Breast epithelium (tissue), 4 donors: ENCODE measurements around the gene ADAMTS17. TPM values are rescaled to one million over a fixed set of nuclear protein-coding genes. Genes with fewer than 3 reads are reported as not detected.

Experiments
- DNase-seq, 2 donors: peaks; one replicate each; pipeline ENCODE4 v3.0.0-alpha.2; 2019; ENCODE audit warnings: low spot score in 2 of 2
- H3K27ac ChIP-seq, 2 donors: fragments of 200-600 bp; sonication (generic) in 1 of 2; one replicate each; pipeline ENCODE4 v1.5.1; 2016 to 2019; ENCODE audit warnings: mild to moderate bottlenecking in 1 of 2
- H3K27me3 ChIP-seq, 2 donors: fragments of 200-600 bp; sonication (generic) in 1 of 2; one replicate each; pipeline versions ENCODE4 v1.5.1 to v1.6.0; 2017 to 2019; ENCODE audit warnings: control low read depth in 1 of 2, mild to moderate bottlenecking in 1 of 2
- H3K36me3 ChIP-seq: fragments of 200-600 bp; one replicate; pipeline ENCODE4 v1.5.1; 2019
- H3K4me1 ChIP-seq, 2 donors: fragments of 200-600 bp; sonication (generic); one replicate each; pipeline ENCODE4 v1.5.1; 2016 to 2019; ENCODE audit warnings: control low read depth in 1 of 2
- H3K4me3 ChIP-seq, 3 donors: fragments of 200-600 bp; sonication (generic); 1 replicate in 2 of 3; 2 replicates in 1 of 3; pipeline ENCODE4 v1.5.1; 2016 to 2019; ENCODE audit warnings: mild to moderate bottlenecking in 3 of 3, moderate library complexity in 2 of 3
- H3K9me3 ChIP-seq, 2 donors: fragments of 200-600 bp; sonication (generic) in 1 of 2; one replicate each; pipeline ENCODE4 v1.5.1; 2016 to 2019; ENCODE audit warnings: control low read depth in 1 of 2
- POLR2A ChIP-seq: fragments of 450-650 bp; IDR thresholded peaks from one replicate; pipeline ENCODE4 v1.6.1; 2016; ENCODE audit warnings: antibody characterized with exemption, mild to moderate bottlenecking, moderate library complexity
- POLR2AphosphoS5 ChIP-seq, 3 donors: sonication (generic); formaldehyde crosslinking; IDR thresholded peaks; one replicate each; pipeline ENCODE4 v1.6.1; 2017; ENCODE audit warnings: antibody characterized with exemption in 3 of 3
- intact Hi-C: fragments of 100-400 bp; cut with DNase I; formaldehyde crosslinking; loops from one replicate; pipeline ENCODE4 v1.15.1; 2023; ENCODE audit warnings: low total_unique reads
- total RNA-seq, 3 donors: library from RNA; depleted of rRNA; stranded (reverse); fragments of >200 nt; gene quantifications; one replicate each; pipeline ENCODE4 v1.1.0, GENCODE V29; 2016
- TF ChIP-seq, protein P1 (sequence below), 3 donors: fragments of 450-650 bp; IDR thresholded peaks; one replicate each; pipeline ENCODE4 v1.5.1; 2016 to 2017; ENCODE audit warnings: antibody characterized with exemption in 3 of 3, mild to moderate bottlenecking in 3 of 3, moderate library complexity in 3 of 3

ADAMTS17 gene
- total RNA-seq, 3 donors from 2014 or later, result 5.1 to 8.0 (median 5.9) TPM

DNA sequence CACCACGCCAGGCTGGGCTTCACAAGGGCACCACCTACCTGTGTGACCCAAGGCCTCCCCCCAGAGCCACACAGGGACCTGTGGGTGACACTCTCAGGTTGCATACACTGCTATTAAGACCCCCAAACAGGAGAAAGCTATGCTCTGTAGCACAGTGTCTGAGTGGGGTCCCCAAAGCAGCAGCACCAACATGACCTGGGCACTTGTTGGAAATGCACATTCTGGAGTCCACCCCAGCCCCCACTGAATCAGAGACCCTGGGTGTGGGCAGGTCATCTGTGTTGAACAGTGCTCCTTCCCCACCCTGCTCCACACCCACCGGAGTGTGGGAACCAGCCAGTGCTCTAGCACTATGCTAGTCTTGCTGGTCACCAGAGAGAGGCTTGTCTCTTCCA is 76.1 kb downstream of the ADAMTS17 start:
- intact Hi-C loops, result no loop called here
- Histone ChIP-seq H3K27ac (no peak overlapping the region), H3K27me3 (no peaks in the 10 kb centered on the region), H3K4me1 (no peaks in the 10 kb centered on the region), H3K9me3 (no peaks in the 10 kb centered on the region), H3K4me3 (no peak overlapping the region), H3K36me3 (no peaks in the 10 kb centered on the region)
- no peak for DNase-seq
- TF ChIP-seq POLR2AphosphoS5 (IDR thresholded peaks at IDR 0.05) (no peak), POLR2A (no peak)
- TF ChIP-seq, protein P1, sequence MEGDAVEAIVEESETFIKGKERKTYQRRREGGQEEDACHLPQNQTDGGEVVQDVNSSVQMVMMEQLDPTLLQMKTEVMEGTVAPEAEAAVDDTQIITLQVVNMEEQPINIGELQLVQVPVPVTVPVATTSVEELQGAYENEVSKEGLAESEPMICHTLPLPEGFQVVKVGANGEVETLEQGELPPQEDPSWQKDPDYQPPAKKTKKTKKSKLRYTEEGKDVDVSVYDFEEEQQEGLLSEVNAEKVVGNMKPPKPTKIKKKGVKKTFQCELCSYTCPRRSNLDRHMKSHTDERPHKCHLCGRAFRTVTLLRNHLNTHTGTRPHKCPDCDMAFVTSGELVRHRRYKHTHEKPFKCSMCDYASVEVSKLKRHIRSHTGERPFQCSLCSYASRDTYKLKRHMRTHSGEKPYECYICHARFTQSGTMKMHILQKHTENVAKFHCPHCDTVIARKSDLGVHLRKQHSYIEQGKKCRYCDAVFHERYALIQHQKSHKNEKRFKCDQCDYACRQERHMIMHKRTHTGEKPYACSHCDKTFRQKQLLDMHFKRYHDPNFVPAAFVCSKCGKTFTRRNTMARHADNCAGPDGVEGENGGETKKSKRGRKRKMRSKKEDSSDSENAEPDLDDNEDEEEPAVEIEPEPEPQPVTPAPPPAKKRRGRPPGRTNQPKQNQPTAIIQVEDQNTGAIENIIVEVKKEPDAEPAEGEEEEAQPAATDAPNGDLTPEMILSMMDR (IDR thresholded peaks at IDR 0.05), result no peak

DNA sequence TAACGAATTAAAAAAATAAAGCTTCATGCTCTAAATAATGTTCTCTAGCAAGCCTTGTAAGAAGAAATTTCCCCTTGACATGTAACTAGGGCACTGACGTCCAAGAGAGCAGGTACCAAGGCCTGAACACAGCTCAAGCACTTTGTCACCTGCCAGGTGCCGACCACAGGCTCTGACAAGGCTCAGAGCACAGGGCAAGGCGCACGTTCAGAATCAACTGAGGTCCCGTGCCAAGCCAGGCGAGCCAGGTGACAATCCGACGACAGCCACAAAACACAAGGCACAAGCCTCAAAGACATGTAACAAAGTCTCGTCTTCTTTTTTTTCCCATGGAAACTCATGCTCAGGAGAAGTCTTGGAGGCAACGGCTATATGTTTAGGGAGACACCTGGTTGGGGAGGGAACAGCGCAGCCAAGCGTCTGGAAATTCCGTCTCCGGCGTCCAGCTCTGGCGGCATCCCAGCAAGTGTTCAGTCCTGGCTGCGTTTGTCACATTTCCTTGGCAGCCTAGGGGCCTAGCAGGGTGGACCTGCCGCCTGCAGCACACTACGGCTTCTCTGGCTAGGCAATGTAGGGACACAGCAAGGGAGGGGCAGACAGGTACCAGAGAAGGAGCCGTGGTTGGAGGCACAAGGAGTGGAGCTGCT is 76.7 kb downstream of the ADAMTS17 start:
- Histone ChIP-seq H3K27ac (no peak overlapping the region), H3K36me3 (no peaks in the 10 kb centered on the region), H3K9me3 (no peaks in the 10 kb centered on the region), H3K4me3 (no peak overlapping the region), H3K4me1 (no peaks in the 10 kb centered on the region), H3K27me3 (no peaks in the 10 kb centered on the region)
- TF ChIP-seq POLR2AphosphoS5 (IDR thresholded peaks at IDR 0.05) (no peak), POLR2A (no peak)
- TF ChIP-seq, protein P1 (IDR thresholded peaks at IDR 0.05), result no peak
- intact Hi-C loops, result no loop called here
- no peak for DNase-seq

DNA sequence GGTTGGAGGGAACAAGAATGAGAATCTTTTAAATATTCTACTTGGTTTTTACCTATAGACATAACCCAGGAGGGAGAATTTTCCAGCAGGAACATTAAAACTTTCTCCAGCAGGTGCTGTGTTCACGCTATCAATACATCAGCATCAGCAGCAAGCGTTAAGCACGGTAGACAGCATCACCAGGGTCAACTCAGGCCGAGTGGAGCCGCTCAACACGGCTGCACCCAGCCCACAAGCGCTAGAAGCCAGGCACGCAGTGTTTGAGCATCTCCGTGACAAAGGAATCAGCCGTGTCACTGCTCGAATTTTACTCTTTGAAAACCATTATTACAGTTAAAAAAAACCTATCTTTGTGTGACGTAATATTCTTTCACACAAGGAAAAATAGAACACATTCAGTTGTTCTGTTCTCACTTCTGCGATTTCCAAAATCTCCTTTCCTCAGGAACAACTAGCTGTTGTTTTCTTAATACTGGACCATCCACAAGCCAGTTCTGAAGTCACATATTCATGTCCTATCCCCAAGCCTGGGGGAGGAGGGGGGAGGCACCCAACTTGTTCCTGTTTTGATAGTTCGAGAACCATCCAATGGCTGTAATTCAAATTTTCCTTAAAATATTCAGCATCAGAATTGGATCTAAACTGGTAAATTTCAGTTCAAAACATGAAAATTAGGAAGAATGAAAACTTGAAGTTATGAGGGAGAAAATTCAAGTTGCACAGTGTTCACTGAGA is 77.9 kb downstream of the ADAMTS17 start:
- no peak overlapping the region for H3K4me3 ChIP-seq
- TF ChIP-seq, protein P1 (IDR thresholded peaks at IDR 0.05), result no peak
- TF ChIP-seq POLR2AphosphoS5 (IDR thresholded peaks at IDR 0.05) (no peak), POLR2A (no peak)
- no peak overlapping the region for H3K27ac ChIP-seq
- H3K9me3 ChIP-seq, result no peaks in the 10 kb centered on the region
- H3K36me3 ChIP-seq, result no peaks in the 10 kb centered on the region
- H3K27me3 ChIP-seq, result no peaks in the 10 kb centered on the region
- intact Hi-C loops, result no loop called here
- DNase-seq, result no peak
- H3K4me1 ChIP-seq, result no peaks in the 10 kb centered on the region

DNA sequence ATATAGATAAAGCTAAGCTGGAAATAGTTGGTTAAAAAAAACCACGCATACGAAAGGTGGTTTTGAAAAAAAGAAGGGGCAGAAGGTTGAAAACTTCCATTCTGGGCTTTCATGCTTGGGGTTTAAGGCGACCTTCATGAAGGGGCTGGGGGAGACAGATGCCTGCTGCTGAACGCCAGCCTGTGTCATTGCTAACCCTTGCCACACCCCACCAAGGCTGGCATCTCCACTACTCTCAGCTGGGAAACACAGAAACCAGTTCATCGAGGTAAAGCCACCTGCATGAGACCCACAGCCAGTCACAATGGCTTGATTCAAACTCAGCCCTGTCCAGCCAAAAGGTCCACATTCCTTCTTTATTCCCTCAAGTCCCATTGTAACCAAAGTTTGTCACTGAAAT is 78.7 kb downstream of the ADAMTS17 start:
- intact Hi-C loops, result no loop called here
- H3K4me1 ChIP-seq, result no peaks in the 10 kb centered on the region
- H3K9me3 ChIP-seq, result no peaks in the 10 kb centered on the region
- H3K36me3 ChIP-seq, result no peaks in the 10 kb centered on the region
- TF ChIP-seq, protein P1 (IDR thresholded peaks at IDR 0.05), result no peak
- TF ChIP-seq POLR2A, result no peak
- no peak overlapping the region for H3K4me3 ChIP-seq
- DNase-seq, result no peak
- H3K27ac ChIP-seq, result no peak overlapping the region
- no peaks in the 10 kb centered on the region for H3K27me3 ChIP-seq
